Smooth muscle cell (in vitro differentiated cells): ENCODE data around the gene PGGHG. TPM values are rescaled to one million over a fixed set of nuclear protein-coding genes. Genes with fewer than 3 reads are reported as not detected.

Experiments
- DNase-seq: peaks from one replicate; lab custom pipeline; 2025; ENCODE audit not compliant: unreplicated experiment; lab: John Stamatoyannopoulos, UW
- H2AFZ ChIP-seq: fragments of 200-600 bp; sonication (generic); 2 replicates; pipeline ENCODE4 v1.6.0; 2016; ENCODE audit warnings: antibody characterized with exemption, low read depth, mild to moderate bottlenecking
- H3F3A ChIP-seq: fragments of 200-600 bp; sonication (generic); 2 replicates; pipeline ENCODE4 v1.6.0; 2017; ENCODE audit warnings: antibody characterized with exemption, low read depth
- H3K27ac ChIP-seq: fragments of 200-600 bp; sonication (generic); 2 replicates; pipeline ENCODE4 v1.5.1; 2016; ENCODE audit warnings: low read depth, mild to moderate bottlenecking
- H3K27me3 ChIP-seq: fragments of 200-600 bp; sonication (generic); 2 replicates; pipeline ENCODE4 v1.6.1; 2016; ENCODE audit warnings: low read depth, mild to moderate bottlenecking
- H3K36me3 ChIP-seq: fragments of 200-600 bp; sonication (generic); 2 replicates; pipeline ENCODE4 v1.5.1; 2016; ENCODE audit warnings: low read depth
- H3K4me1 ChIP-seq: fragments of 200-600 bp; sonication (generic); 2 replicates; pipeline ENCODE4 v1.5.1; 2016; ENCODE audit warnings: low read depth
- H3K4me2 ChIP-seq: fragments of 200-600 bp; sonication (generic); 2 replicates; pipeline ENCODE4 v1.6.0; 2016; ENCODE audit warnings: mild to moderate bottlenecking
- H3K4me3 ChIP-seq: fragments of 200-600 bp; sonication (generic); 2 replicates; pipeline ENCODE4 v1.5.1; 2016; ENCODE audit warnings: mild to moderate bottlenecking
- H3K79me2 ChIP-seq: fragments of 200-600 bp; sonication (generic); 2 replicates; pipeline ENCODE4 v1.6.0; 2016; ENCODE audit warnings: low read depth, mild to moderate bottlenecking
- H3K9ac ChIP-seq: fragments of 200-600 bp; sonication (generic); 2 replicates; pipeline ENCODE4 v1.6.0; 2016; ENCODE audit warnings: low read depth
- H3K9me3 ChIP-seq: fragments of 200-600 bp; sonication (generic); replicated peaks from 2 replicates; pipeline ENCODE4 v1.5.1; 2016; ENCODE audit warnings: low read depth
- H4K20me1 ChIP-seq: fragments of 200-600 bp; sonication (generic); 2 replicates; pipeline ENCODE4 v1.6.0; 2016; ENCODE audit warnings: low read depth
- CTCF ChIP-seq: fragments of 200-600 bp; sonication (generic); IDR thresholded peaks from 2 replicates; pipeline ENCODE4 v1.5.1; 2017; ENCODE audit warnings: borderline replicate concordance, mild to moderate bottlenecking, antibody characterized with exemption; ENCODE audit not compliant: insufficient read depth, poor library complexity, severe bottlenecking
- WGBS: methylation state at CpG from one replicate; pipeline ENCODE4 v1.1.7; 2016; ENCODE audit warnings: low lambda C conversion rate; 5-methylcytosine and 5-hydroxymethylcytosine counted together
- polyA plus RNA-seq: library from polyadenylated mRNA; unstranded; fragments of >200 nt; fragmentation: Nextera tagmentation; extraction: Ambion mirVana; gene quantifications from 2 replicates; pipeline ENCODE4 v1.2.1, GENCODE V29; 2016
- total RNA-seq: library from RNA; depleted of rRNA; stranded (reverse); fragments of >200 nt; gene quantifications from 2 replicates; pipeline ENCODE4 v1.2.3, GENCODE V29; 2014

PGGHG gene
- total and polyA plus RNA-seq, 2 experiments from 2014 or later: 8.6 to 16.6 TPM

GRCh38 chr11:325796-326591 is 37.1 kb downstream of the PGGHG start:
- Histone ChIP-seq H3K27ac (peak overlapping the region; percentile 49), H4K20me1 (no peaks in the 10 kb centered on the region), H3K79me2 (peaks cover 4% of the 10 kb centered on the region), H3K4me3 (no peak overlapping the region), H3K9me3 (no peaks in the 10 kb centered on the region), H3K9ac (no peak overlapping the region), H3K27me3 (no peaks in the 10 kb centered on the region), H2AFZ (no peak overlapping the region), H3K36me3 (no peaks in the 10 kb centered on the region), H3K4me1 (peaks cover 7% of the 10 kb centered on the region), H3K4me2 (no peak overlapping the region), H3F3A (peaks cover 13% of the 10 kb centered on the region)
- no peak for TF ChIP-seq CTCF
- DNase-seq: no peak
- 95% methylated on average over 28 of the region's 30 CpGs for WGBS

GRCh38 chr11:326592-326841 is 37.6 kb downstream of the PGGHG start:
- no peak overlapping the region for H3K4me2 ChIP-seq
- no peak overlapping the region for H3K4me3 ChIP-seq
- no peak overlapping the region for H2AFZ ChIP-seq
- no peaks in the 10 kb centered on the region for H3K36me3 ChIP-seq
- WGBS: 87% methylated on average over 6 of the region's 6 CpGs
- DNase-seq: no peak
- H3K9me3 ChIP-seq: no peaks in the 10 kb centered on the region
- H3K27me3 ChIP-seq: no peaks in the 10 kb centered on the region
- H3K79me2 ChIP-seq: peaks cover 4% of the 10 kb centered on the region
- H3K9ac ChIP-seq: no peak overlapping the region
- peak overlapping the region; percentile 49 for H3K27ac ChIP-seq
- H3F3A ChIP-seq: peaks cover 13% of the 10 kb centered on the region
- peaks cover 7% of the 10 kb centered on the region for H3K4me1 ChIP-seq
- no peak for TF ChIP-seq CTCF
- H4K20me1 ChIP-seq: no peaks in the 10 kb centered on the region

- Histone ChIP-seq H3K4me1 (peaks cover 7% of the 10 kb centered on the region), H3K4me2 (peak overlapping the region; percentile 30), H3K36me3 (no peaks in the 10 kb centered on the region), H3K27ac (peak overlapping the region; percentile 49), H3K9me3 (no peaks in the 10 kb centered on the region), H3K79me2 (peaks cover 4% of the 10 kb centered on the region), H3K27me3 (no peaks in the 10 kb centered on the region), H4K20me1 (no peaks in the 10 kb centered on the region), H3F3A (peaks cover 13% of the 10 kb centered on the region), H3K4me3 (no peak overlapping the region), H3K9ac (no peak overlapping the region), H2AFZ (no peak overlapping the region)
- 68% methylated on average over 19 of the region's 19 CpGs for WGBS
- no peak for DNase-seq
- TF ChIP-seq CTCF: no peak
Observed at GRCh38 chr11:326842-327580, 38.1 kb downstream of the PGGHG start.

GRCh38 chr11:327581-327923 is 38.6 kb downstream of the PGGHG start:
- Histone ChIP-seq H3K9me3 (no peaks in the 10 kb centered on the region), H3K4me2 (peak overlapping the region; percentile 30), H3K27me3 (no peaks in the 10 kb centered on the region), H3K4me3 (no peak overlapping the region), H3K4me1 (peaks cover 7% of the 10 kb centered on the region), H3K79me2 (peaks cover 4% of the 10 kb centered on the region), H2AFZ (no peak overlapping the region), H3K9ac (no peak overlapping the region), H4K20me1 (no peaks in the 10 kb centered on the region), H3K36me3 (no peaks in the 10 kb centered on the region), H3F3A (peaks cover 13% of the 10 kb centered on the region), H3K27ac (no peak overlapping the region)
- DNase-seq: no peak
- WGBS: 93% methylated on average over 3 of the region's 3 CpGs
- TF ChIP-seq CTCF: no peak
